Kidney (tissue), 14 donors: Measurements from ENCODE around the gene KIRREL3. TPM values are rescaled to one million over a fixed set of nuclear protein-coding genes. Genes with fewer than 3 reads are reported as not detected.
"Not testable (repeated sequence)": the region's sequence is repeated elsewhere in the genome, so short reads cannot be mapped to it uniquely, and the experiment has no call there.

Experiments used
- DNase-seq, 5 donors: peaks; one replicate each; pipeline ENCODE4 v3.0.0-alpha.2; 2013 to 2020
- FAIRE-seq: peaks from 2 replicates; lab custom pipeline; 2012; peaks lifted over from hg19 to GRCh38; lab: Jason Lieb, UNC
- H3K27ac ChIP-seq, 2 donors: one replicate each; pipeline ENCODE4 v1.7.0; 2013; ENCODE audit warnings: low read depth in 2 of 2, low read length in 2 of 2, inconsistent platforms in 1 of 2
- H3K27me3 ChIP-seq: one replicate; pipeline ENCODE4 v1.7.1; 2013; ENCODE audit warnings: low read length, inconsistent platforms; ENCODE audit not compliant: control insufficient read depth, insufficient read depth
- H3K36me3 ChIP-seq, 3 donors: one replicate each; pipeline versions ENCODE4 v1.7.0 to v1.7.1; 2013; ENCODE audit warnings: low read length in 3 of 3, control low read depth in 1 of 3, inconsistent platforms in 1 of 3; ENCODE audit not compliant: insufficient read depth in 3 of 3, control insufficient read depth in 2 of 3
- H3K4me1 ChIP-seq, 3 donors: one replicate each; pipeline versions ENCODE4 v1.7.0 to v1.7.1; 2013; ENCODE audit warnings: low read length in 3 of 3, inconsistent platforms in 1 of 3, low read depth in 1 of 3; ENCODE audit not compliant: control insufficient read depth in 2 of 3, insufficient read depth in 2 of 3
- H3K4me3 ChIP-seq, 3 donors: one replicate each; pipeline versions ENCODE4 v1.7.0 to v1.8.1; 2013; ENCODE audit warnings: low read length in 3 of 3, control low read depth in 1 of 3, inconsistent platforms in 1 of 3
- H3K9ac ChIP-seq, 3 donors: one replicate each; pipeline versions ENCODE4 v1.7.0 to v1.7.1; 2013; ENCODE audit warnings: low read length in 3 of 3, control low read depth in 1 of 3, inconsistent platforms in 1 of 3
- H3K9me3 ChIP-seq, 3 donors: one replicate each; pipeline versions ENCODE4 v1.7.0 to v1.7.1; 2013; ENCODE audit warnings: low read length in 3 of 3, control low read depth in 1 of 3, inconsistent platforms in 1 of 3; ENCODE audit not compliant: control insufficient read depth in 2 of 3, insufficient read depth in 1 of 3
- intact Hi-C: fragments of 100-400 bp; cut with DNase I; formaldehyde crosslinking; loops from one replicate; pipeline ENCODE4 v1.11.1; 2022
- polyA plus RNA-seq: library from polyadenylated mRNA; stranded (reverse); fragments of 350-450 nt; fragmentation: Illumina TruSeq; extraction: RNeasy Lipid Tissue Mini Kit (QIAGEN cat#74804); gene quantifications from one replicate; pipeline ENCODE4 v1.2.3, GENCODE V29; 2014; ENCODE audit warnings: low read depth, low replicate concordance; ENCODE audit not compliant: insufficient read depth
- total RNA-seq: library from RNA; stranded (reverse); fragmentation: NEBNext Ultra II Directional; extraction: Animal tissue kit (Norgen Biotek cat#: 25700); gene quantifications from one replicate; pipeline ENCODE4 v1.2.1, GENCODE V29; 2021
- TF ChIP-seq, protein P1 (sequence below): IDR thresholded peaks from 3 replicates; pipeline ENCODE4 v1.5.1; 2012; ENCODE audit warnings: mild to moderate bottlenecking, moderate library complexity, borderline replicate concordance; ENCODE audit not compliant: insufficient read depth; ENCODE audit errors: extremely low read depth
- donor health status: control.
- donor health status: control.
- donor health status: control.
- donor health status: control.
- donor health status: control.
- donor health status: DM: yes; HTN: yes; CAD: no.
- donor health status: Normal renal cell carcinoma (clear cell type).

KIRREL3 gene
- total and polyA plus RNA-seq, 2 donors from 2014 or later, result 0.19 to 0.22 TPM

DNA sequence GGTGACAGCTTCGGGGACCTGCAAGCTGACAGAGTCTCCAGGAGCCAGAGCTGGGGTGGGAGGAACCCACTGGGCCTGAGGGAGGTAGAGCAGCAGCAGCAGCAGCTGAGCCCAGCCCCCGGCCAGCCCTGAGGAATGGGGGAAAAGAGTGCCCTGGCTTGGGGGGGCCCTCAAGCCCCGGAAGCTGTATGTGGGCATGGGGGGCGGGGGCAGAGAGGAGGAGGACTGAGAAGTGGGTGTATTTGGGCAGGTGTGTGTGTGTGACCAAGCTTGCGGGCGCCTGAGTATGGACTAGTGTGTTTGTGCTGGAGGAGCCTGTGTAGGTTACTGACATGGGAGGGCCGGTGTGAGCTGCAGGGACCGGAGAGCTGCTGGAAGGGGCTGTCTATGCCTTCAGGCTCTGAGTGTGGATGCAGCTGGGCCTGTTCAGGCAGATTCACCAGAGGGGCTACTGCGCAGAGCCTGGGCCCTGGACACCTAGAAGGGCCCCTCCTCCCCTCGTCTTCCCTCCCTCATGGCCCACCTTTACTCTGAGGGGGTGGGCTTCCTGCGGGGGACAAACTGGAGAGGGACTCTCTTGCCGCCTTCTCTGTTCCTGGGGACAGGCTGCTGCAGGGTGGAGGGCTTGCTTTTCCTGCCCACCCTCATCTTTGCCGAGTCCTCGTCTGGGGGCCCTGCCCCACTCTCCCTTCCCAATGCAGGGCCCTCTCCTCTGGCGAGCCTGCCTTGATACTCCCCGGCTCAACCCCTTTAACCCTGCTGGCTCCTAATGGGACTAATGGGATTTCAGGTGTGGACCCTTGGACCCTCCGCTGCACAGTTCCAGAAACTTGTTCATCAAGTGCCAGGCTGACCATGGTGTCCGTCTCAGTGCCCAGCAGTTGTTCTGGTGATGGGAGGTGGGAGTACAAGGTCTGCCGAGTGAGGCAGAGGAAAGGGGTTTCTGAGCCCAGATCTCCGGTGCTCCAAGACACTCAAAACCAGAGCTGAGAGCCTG lies 616.9 kb downstream of the KIRREL3 start:
- H3K4me3 ChIP-seq, result no peak overlapping the region
- H3K9me3 ChIP-seq, result no peaks in the 10 kb centered on the region
- intact Hi-C loops, result no loop called here
- H3K27ac ChIP-seq, result no peak overlapping the region
- TF ChIP-seq, protein P1, sequence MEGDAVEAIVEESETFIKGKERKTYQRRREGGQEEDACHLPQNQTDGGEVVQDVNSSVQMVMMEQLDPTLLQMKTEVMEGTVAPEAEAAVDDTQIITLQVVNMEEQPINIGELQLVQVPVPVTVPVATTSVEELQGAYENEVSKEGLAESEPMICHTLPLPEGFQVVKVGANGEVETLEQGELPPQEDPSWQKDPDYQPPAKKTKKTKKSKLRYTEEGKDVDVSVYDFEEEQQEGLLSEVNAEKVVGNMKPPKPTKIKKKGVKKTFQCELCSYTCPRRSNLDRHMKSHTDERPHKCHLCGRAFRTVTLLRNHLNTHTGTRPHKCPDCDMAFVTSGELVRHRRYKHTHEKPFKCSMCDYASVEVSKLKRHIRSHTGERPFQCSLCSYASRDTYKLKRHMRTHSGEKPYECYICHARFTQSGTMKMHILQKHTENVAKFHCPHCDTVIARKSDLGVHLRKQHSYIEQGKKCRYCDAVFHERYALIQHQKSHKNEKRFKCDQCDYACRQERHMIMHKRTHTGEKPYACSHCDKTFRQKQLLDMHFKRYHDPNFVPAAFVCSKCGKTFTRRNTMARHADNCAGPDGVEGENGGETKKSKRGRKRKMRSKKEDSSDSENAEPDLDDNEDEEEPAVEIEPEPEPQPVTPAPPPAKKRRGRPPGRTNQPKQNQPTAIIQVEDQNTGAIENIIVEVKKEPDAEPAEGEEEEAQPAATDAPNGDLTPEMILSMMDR, result no peak
- no peak overlapping the region for H3K9ac ChIP-seq
- no peaks in the 10 kb centered on the region for H3K27me3 ChIP-seq
- H3K36me3 ChIP-seq, result no peaks in the 10 kb centered on the region
- no peak for FAIRE-seq
- no peak for DNase-seq
- H3K4me1 ChIP-seq, result peaks cover 0 to 10% (median 0%) of the 10 kb centered on the region in 3 donors

DNA sequence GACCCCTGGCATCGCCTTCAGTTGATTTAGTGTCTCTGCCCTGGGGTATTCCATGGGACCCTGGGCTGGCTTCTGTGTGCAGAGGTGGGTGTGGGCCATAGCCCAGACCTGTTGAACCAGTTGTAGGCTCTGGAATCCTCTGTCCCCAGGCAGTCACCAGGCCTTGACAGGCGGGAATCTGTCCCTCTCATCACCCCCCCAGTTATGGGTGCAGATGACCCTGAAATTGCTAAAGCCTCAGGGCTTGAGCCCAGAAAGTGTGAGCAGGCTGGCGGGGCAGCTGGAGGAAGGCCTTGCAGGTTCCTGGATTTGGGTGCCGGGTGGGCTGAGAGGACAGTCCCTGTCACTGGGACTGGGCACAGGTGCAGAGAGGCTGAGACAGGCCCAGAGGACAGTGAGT lies 617.9 kb downstream of the KIRREL3 start:
- H3K4me3 ChIP-seq, H3K27me3 ChIP-seq, DNase-seq, FAIRE-seq, H3K9me3 ChIP-seq, H3K36me3 ChIP-seq, H3K9ac ChIP-seq, H3K27ac ChIP-seq, intact Hi-C loops: not testable (repeated sequence)
- H3K4me1 ChIP-seq, result peaks cover 0 to 10% (median 0%) of the 10 kb centered on the region in 3 donors

DNA sequence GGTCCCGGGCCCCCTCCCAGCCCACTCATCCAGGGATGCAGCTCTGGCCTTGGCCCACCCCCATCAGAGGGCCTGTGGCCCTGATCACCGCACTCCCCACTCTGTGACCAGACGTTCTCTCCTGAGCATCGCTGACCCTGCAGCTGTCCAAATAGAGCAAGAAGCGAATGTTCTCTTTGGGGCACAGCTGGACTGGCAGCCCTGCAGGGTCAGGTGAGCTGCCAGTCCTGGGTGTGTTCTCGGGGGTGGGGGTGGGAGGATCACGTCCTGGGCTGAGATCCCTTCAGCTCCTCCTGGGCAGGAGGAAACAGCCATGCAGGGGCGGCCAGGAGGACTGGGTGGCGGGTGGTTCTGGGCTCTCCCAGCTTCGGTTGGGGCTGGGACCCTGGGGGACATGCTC lies 618.6 kb downstream of the KIRREL3 start:
- H3K4me1 ChIP-seq, H3K27ac ChIP-seq, H3K27me3 ChIP-seq, H3K4me3 ChIP-seq, H3K36me3 ChIP-seq, H3K9me3 ChIP-seq, intact Hi-C loops, DNase-seq, FAIRE-seq, H3K9ac ChIP-seq: not testable (repeated sequence)

DNA sequence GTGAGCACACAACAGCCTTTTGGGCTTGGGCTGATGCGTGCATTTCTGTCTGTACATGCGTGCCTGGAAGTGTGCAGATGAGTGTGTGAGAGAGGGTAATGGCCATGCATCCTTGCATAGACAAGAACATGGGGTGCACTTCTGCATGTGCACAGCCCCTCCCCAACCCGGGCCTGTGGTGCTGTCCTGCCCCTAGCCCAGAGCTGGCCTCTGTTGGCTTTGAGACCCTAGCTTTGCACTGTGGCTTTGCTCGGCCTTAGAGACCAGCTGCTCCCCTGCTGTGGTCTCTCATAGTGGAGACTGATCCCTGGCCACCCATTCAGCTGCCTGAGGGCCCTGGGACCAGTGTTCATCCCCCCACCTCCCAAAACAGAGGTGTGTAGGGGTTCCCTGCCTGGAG lies 619.7 kb downstream of the KIRREL3 start:
- no peaks in the 10 kb centered on the region for H3K36me3 ChIP-seq
- H3K9ac ChIP-seq, result no peak overlapping the region
- TF ChIP-seq, protein P1, result no peak
- H3K27me3 ChIP-seq, result no peaks in the 10 kb centered on the region
- intact Hi-C loops, result no loop called here
- H3K27ac ChIP-seq, result no peak overlapping the region
- no peak for FAIRE-seq
- H3K4me3 ChIP-seq, result no peak overlapping the region
- no peak for DNase-seq
- peaks cover 0 to 5% (median under 1%) of the 10 kb centered on the region in 3 donors for H3K4me1 ChIP-seq
- H3K9me3 ChIP-seq, result no peaks in the 10 kb centered on the region
